Measurements from ENCODE around the gene PACSIN2. TPM values are rescaled to one million over a fixed set of nuclear protein-coding genes. Genes with fewer than 3 reads are reported as not detected.

Gene PACSIN2
- total RNA-seq, 1 experiment from 2014 or later = 35.9 TPM

- no peak for DNase-seq (ENCODE audit: low spot score)
These were observed 193.6 kb downstream of the PACSIN2 start for GRCh38 chr22:42821386-42821785.

GRCh38 chr22:42820045-42820763 is 194.7 kb downstream of the PACSIN2 start:
- peak; percentile 45 for DNase-seq (ENCODE audit: low spot score)

Other genes starting within 250 kb of the PACSIN2 start
- gene ARFGAP3, start 157.9 kb downstream of the PACSIN2 start, total RNA-seq (2014; rRNA removed; shearing (Covaris generic)) = 27.7 and 33.0 TPM in 2 replicates
- gene TTLL1, start 74.2 kb upstream of the PACSIN2 start, total RNA-seq (2014; rRNA removed; shearing (Covaris generic)) = 4.7 and 6.6 TPM in 2 replicates
- gene BIK, start 95.6 kb upstream of the PACSIN2 start, total RNA-seq (2014; rRNA removed; shearing (Covaris generic)) = 6.3 and 8.6 TPM in 2 replicates
- gene MCAT, start 128.2 kb upstream of the PACSIN2 start, total RNA-seq (2014; rRNA removed; shearing (Covaris generic)) = 18.0 and 18.8 TPM in 2 replicates
- 258 and 263 TPM in 2 replicates for gene TSPO, start 136.4 kb upstream of the PACSIN2 start, total RNA-seq (2014; rRNA removed; shearing (Covaris generic))
- gene TTLL12, start 172.0 kb upstream of the PACSIN2 start, total RNA-seq (2014; rRNA removed; shearing (Covaris generic)) = 35.3 and 37.1 TPM in 2 replicates